ENCODE data around the gene GPC6.

The GPC6 gene

DNA sequence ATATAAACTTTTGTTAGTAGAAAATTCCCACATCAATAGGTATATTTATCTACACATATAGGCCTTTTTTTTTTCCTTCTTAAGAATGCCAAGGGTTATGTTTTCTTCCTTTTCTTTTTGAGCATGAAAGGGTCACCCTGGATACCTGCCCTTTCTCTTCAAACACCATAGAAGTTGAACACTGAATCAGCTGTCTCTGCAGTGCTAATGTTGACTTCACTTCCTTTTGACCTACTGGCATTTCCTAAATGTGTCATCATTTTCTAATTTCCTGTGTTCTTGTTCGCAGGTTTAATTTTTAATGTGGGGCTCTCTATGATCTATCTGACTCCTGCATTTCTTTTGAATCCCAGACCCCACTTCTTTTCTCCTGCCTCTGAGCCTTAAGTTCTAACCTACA, 532.0 kb downstream of the GPC6 start:
- no peak for DNase-seq

DNA sequence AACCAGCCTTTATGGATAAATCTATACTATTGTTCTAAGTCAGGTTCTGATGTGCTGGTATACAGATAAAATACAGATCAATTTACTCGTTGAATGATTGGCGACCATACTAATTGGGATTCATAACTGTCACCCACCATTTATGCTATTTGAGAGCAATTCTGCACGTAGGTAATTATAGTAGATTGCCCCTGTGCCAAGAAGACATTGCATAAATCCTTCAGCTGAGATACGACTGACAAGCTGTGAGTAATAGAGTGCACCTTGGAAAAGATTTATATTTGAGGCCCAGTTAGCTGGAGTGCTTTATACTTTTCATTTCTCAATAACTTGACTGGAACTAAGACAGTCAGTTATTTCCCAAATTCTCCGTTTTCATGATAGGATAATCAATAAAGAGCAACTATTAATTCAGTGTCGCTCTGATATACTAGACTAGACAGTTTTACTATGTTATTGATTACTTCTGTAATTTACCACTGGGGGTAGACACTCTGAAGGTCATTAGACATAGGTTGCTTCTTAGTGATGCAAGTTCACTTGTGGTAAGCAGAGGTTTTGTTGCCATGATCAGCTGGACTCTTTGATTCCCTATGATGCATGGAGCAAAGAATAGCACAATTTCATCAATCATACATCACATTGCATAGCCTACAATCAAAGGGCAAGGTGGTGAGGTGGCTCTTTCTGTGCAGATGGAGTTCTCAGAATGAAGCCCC, 536.3 kb downstream of the GPC6 start:
- no peak for DNase-seq

DNA sequence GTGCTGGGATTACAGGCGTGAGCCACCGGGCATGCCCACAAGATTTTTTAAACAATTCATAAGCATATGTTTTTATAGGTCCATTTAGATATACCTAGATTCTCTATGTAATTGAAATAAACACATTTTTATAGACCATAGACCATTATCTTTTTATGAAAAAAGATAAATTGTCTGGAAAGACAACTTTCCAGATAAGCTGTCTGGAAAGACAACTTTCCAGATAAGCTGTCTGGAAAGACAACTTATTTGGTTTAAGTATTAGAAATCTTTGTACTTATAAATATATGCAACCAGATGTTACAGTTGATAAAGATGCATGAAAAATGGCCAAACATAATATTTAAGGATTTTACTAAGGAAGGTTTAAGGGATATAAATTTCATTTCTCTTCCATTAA, 538.5 kb downstream of the GPC6 start:
- DNase-seq: no peak

DNA sequence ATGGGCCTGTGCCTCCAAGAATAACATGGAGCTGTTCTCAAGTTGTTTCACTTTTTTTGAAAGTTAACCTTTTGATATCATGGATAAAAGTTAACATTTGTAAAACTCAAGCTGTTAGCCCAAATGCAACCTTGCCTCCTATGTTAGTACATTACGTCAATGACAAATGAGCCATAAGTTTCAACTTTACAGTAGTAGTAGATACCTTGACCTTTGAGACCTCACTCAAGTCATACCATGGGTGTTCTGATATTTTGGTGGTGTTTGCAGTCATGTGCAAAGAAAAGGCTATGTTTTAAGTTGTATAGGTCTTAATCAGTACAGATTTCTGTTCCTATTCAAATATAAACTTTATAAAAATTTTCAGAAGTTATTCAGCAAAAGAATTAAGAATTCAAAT, 539.2 kb downstream of the GPC6 start:
- DNase-seq: no peak

DNA sequence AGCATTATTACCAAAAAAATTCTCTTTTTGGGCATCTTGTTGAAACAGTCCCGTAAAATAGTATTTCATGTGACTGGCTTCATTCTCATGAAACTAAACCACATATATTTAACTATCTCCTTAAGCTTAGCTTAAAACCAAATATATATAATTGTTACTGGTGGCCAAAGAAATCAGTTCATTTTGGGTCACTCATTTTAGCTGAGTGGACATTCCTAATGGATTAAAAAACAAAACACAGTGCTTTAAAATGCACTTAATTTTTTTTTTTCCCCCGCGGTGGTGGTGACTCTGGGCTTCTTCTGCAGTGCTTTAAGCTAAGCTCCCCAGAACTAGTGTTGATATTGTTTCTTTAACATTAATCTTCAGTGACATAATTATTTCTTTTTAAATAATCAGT, 540.1 kb downstream of the GPC6 start:
- DNase-seq: no peak

DNA sequence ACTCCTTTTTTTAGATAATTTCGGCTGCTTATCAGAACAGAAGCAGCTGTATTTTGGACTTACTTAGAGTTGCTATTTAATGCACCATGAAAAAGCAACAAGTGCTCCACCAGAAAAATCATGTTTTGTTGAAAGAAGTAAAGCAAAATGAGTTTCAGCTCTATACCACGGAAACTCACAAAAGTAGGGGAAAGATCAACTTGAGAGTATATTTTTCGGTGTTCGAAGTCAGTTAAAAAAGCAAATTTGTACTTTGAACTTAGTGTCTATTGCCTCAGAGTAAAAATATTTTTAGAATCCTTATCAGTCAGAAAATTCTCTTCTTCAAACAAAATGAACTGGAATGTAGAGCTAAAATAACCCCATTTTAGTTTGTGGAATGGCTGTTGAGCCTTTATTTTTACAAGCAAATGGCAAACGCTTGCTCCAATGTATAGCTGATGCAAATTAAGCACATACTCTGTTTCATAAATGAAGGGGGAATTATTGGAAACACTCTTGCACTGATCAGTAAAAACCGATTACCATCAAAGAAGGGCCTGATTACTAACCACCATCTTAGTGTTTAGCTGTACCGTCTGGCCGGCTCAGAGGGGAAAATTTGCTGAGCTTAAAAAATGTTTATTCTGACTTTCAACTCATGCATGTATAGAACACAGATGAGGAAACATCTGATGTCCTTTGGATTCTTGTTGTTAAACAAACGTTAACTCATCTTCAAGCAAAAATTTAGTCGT, 540.7 kb downstream of the GPC6 start:
- DNase-seq: no peak

DNA sequence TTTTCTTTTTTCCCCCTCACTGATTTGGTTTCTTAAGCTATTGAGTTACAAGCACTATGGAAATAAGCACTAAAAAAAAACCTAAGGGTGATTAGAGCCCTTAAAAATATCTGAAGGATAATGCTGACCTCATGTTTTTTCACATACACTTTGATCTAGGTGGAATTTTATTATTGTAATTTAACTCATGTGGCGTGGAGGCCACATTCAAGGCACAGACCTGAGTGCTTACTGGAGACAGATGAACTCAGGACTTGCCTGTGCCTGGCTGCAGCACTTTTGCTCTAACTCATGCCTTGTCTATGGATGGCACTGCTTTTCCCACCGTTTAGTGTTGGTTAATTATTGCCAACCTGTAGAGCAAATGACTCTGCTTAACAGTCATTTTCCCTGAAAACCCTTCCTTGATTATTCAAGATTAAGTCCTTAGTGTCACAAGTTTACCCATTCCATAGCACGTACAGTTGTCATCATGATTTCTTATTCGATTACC, 541.4 kb downstream of the GPC6 start:
- no peak for DNase-seq

DNA sequence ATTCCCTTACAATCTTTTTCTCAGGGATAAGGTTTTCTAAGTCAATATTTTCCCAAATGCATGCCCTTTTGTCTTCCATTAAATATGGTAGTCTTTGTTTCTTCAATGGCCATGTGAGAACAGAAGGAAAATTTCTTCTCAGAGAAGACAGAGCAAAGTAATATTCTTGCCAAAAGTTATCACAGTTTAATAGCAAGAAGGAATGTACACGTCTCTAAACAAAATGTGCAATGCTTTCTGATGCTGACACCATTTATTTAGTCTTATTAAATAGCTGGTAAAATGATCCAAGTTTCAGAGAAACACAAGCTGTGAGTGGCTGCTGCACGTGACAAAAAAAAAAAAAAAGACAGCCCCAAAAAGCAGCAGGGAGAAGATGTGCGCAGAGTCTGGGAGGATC, 542.5 kb downstream of the GPC6 start:
- DNase-seq: no peak

DNA sequence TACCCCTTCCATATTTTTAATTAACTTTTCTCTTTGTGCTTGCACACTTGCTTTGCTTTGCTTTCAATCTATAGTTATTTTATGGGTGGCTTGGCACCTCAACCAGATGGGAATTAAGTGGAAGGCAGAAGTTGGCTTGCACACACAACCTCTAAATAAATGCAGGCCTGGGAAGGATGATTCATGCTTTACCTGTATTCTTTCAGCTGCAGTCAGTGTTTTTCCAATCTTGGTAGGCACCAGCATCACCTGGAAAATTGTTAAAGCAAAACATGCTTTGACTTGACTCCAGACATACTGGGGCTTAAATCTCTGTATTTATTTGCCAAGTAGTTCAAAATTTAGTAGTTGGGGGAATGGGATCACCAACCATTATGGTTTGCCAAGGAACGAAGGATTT, 543.0 kb downstream of the GPC6 start:
- no peak for DNase-seq

DNA sequence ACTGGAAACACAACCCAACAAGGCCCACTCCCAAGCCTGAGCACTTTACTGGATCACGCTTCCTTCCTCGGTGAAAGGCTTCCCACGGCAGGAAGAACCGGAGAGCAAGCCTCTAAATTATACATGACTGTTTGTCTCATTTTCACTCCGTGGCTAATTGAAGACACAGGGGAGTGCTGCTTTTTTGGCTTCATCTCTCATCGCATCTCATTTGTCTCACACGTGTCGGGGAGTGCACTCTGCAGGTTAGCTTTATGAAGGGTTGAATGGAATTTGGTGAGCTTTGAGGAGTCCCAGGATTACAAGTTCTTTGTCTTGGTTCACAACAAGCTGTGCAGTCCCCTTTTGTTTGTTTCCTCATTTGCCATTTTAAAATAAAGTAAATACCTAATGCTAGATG, 544.6 kb downstream of the GPC6 start:
- no peak for DNase-seq

DNA sequence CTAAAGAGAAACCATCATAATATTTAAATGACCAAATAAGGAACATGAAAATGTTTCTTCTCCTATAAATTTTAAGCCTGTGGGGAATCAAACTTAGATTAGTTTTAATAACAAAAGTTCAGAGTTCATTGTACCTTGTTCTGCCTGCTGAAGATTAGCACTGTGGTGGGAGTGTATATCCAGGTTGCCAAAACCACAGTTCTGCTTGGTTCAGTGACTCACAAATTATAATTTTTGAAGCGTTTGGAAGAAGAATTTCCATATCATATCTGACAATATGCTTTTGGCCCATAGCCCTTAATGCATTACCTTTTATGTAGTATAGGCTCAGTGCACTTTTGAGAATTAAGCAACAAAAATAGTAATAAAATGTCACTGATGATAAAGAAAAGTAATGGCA, 545.2 kb downstream of the GPC6 start:
- no peak for DNase-seq

DNA sequence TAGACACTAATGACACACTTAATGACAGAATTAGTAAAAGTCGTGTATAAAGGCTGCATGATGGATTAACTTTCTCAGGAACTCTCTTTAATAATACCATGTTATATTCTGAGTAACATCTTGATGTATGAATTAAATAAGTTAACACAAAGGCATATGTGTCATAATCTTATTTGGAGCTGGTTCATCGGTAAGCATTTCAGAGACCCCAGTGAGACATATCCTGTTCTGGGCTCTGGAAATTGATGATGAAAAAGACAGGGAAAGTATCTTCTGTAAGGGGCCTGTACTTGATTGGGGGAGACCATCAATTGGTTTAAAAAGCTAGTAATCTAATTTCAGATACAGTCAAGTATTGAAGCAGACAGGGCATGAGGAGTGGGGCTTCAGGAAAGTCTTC, 547.9 kb downstream of the GPC6 start:
- no peak for DNase-seq

DNA sequence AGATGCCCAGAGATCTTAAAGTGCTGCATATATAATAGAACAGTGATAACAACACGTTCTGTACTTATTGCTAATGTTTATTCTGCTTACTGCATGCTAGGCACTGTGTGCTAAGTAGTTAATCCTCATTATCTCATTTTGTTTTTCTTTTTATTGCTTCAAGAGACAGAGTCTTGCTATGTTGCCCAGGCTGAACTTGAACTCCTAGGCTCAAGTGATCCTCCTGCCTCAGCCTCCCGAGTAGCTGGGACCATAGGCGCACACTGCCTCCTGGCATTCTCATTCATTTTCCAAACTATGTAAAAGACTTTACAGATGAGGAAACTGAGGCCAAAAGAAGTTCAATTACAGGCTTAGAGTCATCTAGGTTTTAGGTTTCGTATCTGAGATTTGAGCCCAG, 548.4 kb downstream of the GPC6 start:
- no peak for DNase-seq

DNA sequence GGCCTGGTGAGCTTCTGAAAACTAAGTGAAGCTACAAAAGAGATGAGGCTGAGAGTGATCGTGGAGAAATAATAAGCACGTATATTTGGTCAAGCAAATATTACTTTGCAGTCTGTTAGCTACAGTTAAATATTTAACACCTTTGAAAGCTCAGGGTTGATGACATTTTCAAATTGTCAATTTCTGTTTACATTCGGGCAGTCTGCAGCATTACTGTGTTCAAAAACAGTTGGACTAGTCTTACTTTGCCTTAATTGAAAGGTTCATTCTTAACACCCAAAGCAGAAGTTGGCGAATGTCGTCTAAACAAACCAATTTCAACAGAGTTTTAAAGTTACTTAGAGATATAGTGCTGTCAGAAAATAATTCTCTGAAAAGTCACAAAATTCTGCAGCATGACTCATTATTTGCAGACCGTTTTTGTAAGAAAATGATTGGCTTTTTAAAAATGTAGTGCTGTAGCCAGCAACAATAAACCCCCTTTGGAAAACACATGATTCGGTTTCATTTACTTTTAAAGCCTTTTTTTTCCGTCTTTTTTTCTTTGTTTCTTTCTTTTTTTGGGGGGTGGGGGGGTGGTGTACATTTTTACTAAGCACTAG, 549.0 kb downstream of the GPC6 start:
- DNase-seq: no peak

DNA sequence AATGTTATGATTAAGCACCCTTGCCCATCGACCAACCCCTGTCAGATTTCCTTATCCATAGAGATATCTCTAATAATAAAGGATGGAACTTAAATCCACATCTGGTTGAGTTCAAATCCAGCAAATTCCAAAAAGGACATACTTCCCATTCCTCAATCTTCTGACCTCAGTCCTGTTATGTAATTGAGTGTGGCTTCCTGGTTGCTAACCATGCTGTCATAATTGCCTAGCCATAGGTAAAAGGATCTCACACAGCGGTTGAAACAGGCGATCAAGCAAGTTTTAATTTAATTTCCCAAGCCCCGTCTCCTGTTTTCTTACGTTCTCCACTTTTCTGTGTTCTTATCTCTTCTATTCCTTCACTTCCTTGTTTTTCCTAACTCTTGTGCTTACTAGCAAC, 550.3 kb downstream of the GPC6 start:
- no peak for DNase-seq

DNA sequence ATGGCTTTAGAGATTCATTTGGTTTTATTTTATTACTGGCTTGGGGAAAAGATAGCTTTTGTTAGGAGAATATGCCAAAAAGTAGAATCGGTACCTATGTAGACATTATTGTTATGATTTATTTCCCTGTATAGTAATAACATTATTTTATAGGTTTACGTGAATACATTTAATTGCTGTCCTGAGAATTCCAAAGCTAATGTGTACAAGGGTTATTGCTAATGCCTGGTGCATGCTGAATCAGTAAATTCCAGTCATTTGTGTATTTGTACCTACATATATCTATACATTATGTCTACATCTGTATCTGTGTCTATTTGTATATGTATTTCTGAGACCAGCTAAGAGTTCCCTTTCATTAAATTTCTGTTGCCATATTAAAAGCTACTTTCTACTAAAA, 550.9 kb downstream of the GPC6 start:
- no peak for DNase-seq

DNA sequence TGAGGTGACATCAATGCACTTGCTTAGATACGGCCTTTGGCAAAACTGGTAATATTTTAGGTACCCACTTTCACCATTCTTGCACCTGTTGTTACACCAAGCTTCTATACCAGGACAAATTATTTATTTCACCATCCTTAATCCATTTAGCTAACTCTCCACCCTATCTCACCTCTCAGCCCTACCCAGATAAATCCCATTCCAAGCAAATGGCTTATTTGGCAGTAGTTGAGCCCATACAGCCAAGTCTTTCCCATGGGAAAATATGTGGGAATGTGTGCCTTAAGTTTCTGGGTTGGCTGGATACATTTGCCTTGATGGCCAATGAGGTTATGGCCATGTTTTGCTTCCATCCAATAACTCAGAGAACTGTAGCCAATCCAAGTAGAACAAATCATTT, 551.9 kb downstream of the GPC6 start:
- no peak for DNase-seq

DNA sequence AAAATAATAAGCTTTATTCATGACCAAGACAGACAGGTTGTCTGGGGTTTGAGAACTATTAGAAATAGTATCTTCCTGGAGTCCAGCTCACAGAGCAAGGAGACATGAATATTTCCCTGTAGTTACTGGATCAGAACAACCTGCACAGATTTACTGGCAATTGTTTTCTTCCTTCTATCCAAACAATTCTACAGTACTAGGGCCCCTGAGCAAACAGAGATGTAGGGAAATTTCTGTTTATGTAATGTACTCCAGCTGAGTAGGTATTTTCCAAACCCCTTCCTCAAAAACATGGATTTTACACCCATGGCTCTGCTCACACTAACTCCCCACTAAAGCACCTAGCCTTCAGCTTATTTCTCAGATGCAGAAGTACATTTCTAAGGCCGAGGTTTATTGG, 557.6 kb downstream of the GPC6 start:
- DNase-seq: no peak

DNA sequence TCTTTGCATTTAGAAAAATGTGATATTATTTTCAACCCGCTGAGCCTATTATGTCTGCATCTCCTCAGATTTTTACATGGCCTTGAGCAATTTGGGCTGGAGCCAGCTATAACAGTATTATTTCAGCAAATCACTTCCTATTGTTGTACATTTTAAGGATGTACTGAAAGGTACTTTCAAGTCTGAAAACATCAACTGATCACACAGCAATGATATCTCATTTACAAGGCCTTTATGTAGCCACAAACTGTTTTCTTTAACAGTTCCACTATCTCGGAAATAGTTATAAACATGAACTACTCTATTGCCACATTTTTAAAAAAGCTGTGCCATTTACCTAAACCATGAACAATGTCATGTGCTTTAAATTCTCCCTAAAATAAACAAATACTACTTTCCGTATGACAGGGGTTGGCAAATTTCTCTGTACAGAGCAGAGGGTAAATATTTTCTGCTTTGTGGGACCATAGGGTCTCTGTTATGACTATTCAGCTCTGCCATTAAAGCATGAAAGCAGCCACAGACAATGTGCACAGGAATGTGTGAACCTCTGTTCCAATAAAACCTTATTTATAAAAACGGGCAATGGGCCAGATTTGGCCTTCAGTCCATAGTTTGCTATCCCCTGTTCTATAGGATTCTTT, 560.4 kb downstream of the GPC6 start:
- DNase-seq: no peak

DNA sequence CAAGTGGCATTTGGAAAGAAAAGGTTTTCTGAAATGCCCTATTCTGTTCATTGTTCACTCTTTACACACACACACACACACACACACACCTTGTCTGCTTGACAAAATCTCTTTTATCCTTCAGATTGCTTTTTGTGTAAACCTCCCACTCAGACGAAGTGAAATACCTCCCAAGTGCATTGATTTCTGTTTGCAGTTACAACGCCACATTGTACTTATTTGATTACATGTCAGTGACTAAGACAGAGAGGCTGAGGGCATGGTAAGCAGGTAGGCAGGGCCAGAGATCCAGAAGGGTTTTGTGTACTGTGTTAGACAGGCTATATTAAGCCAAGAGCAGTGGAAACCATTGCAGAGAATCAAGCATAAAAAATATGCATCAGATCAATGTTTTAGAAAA, 561.8 kb downstream of the GPC6 start:
- no peak for DNase-seq

DNA sequence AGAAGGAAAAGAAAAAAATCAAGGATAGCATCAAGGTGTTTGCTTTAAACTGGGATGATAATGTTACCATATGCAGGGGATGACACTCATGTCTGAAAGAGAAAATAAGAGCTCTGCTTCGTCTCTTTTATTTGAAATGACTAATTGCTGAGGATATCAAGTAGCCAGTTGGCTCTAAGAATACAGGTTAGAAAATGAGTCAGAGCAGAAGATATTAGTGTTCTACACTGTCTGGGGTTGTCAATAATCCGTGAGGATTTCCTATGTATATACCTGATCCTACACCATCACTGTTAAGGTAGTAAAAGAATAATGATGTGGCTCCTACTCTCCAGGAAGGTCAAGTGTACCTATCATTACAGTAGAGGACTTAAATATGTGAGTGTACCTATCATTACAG, 562.5 kb downstream of the GPC6 start:
- DNase-seq: no peak

DNA sequence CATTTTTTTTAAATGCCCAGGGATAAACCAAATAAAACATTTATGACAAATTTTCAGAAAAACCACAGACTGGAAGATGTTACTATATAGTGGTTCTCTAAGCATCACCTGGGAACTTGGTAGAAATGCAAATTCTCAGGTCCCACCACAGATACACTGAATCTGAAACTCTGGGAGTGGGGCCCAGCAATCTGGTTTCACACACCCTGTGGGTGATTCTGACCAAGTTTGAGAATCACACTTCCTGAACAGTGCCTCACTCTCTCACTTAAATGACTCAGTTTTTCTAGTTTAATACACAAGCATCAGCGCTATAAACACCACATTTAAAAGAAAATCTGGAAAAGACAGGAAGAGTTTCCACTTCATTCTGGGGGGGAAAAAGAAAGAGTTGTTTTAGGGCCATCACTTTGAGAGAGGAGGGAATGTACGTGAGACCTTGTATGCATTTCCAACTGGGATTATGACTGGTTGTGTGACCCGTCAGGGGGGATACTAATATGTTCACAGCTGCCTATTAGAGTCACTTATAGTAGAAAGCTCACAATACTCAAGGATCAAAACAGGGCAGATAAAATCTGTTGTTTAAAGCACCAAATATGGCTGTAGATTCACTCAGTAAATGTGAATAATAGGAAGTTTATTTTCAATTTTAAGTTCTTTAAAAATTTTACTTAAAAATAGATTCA, 567.7 kb downstream of the GPC6 start:
- no peak for DNase-seq

DNA sequence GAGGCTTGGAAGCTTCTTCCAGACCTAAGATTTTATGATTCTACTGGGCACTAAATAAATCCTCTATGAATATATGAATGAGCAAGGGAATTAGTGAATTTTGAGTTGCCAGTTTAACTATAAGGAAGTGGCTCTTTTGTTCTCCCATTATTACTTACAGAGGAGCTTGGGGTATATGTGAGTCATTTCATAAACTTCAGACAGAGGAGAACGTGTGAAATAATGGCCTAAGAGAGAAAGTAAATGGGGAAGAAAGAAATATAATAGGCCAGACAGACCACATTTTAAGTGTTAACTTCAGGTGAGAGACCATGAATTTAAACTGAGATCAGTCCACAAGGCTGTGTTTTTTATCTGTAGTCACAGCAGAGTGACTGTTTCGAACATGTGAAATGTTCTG, 570.9 kb downstream of the GPC6 start:
- DNase-seq: no peak
